ENCODE results near the gene FOXK1.

FOXK1 gene

GRCh38 chr7:4754433-4755010 lies 72.4 kb downstream of the FOXK1 start:
- CTCF ChIA-PET = interaction anchor here (0.6 to 7.5 kb wide), 13 partner anchors 8 to 144 kb away, joined by 3 to 44 read pairs (median 4); no protein-coding TSS in a partner anchor
- POLR2A ChIA-PET = interaction anchor here (1.7 kb wide), 1 partner anchor 21 kb away, joined by 3 read pairs; the partner anchor contains the start of gene AP5Z1
- TF ChIP-seq CTCF (IDR thresholded peaks at IDR 0.05; ENCODE audit: insufficient read depth, low read length, missing control alignments) = no peak
- H3K4me3 ChIP-seq (ENCODE audit: low read depth, low read length) = no peak overlapping the region
- DNase-seq (ENCODE audit: low read depth, low spot score) = no peak

- ChIA-PET CTCF (interaction anchor here (0.6 to 7.5 kb wide), 9 partner anchors 9 to 143 kb away, joined by 3 to 44 read pairs (median 5); no protein-coding TSS in a partner anchor), POLR2A (interaction anchor here (1.7 kb wide), 1 partner anchor 20 kb away, joined by 3 read pairs; the partner anchor contains the start of gene AP5Z1)
- H3K4me3 ChIP-seq (ENCODE audit: low read depth, low read length) = no peak overlapping the region
- DNase-seq (ENCODE audit: low read depth, low spot score) = no peak
- TF ChIP-seq CTCF (IDR thresholded peaks at IDR 0.05; ENCODE audit: insufficient read depth, low read length, missing control alignments) = no peak
Observed at GRCh38 chr7:4755045-4755444, 73.0 kb downstream of the FOXK1 start.

GRCh38 chr7:4758111-4758510 lies 76.0 kb downstream of the FOXK1 start:
- CTCF ChIA-PET = interaction anchor here (4.5 kb wide), 1 partner anchor 12 kb away, joined by 25 read pairs; no protein-coding TSS in a partner anchor
- TF ChIP-seq CTCF (IDR thresholded peaks at IDR 0.05; ENCODE audit: insufficient read depth, low read length, missing control alignments) = no peak
- POLR2A ChIA-PET = interaction anchor here (1.3 kb wide), 1 partner anchor 17 kb away, joined by 3 read pairs; the partner anchor contains the start of gene AP5Z1

GRCh38 chr7:4758791-4759190 lies 76.7 kb downstream of the FOXK1 start:
- no peak overlapping the region for H3K4me3 ChIP-seq (ENCODE audit: low read depth, low read length)
- no peak for DNase-seq (ENCODE audit: low read depth, low spot score)
- CTCF ChIA-PET = interaction anchor here (4.5 kb wide), 1 partner anchor 13 kb away, joined by 25 read pairs; no protein-coding TSS in a partner anchor
- TF ChIP-seq CTCF (IDR thresholded peaks at IDR 0.05; ENCODE audit: insufficient read depth, low read length, missing control alignments) = no peak
- POLR2A ChIA-PET = interaction anchor here (1.3 kb wide), 1 partner anchor 16 kb away, joined by 3 read pairs; the partner anchor contains the start of gene AP5Z1

More at GRCh38 chr7:4758111-4758510, 76.0 kb downstream of the FOXK1 start:
- DNase-seq (ENCODE audit: low read depth, low spot score) = no peak
- no peak overlapping the region for H3K4me3 ChIP-seq (ENCODE audit: low read depth, low read length)

GRCh38 chr7:4759211-4759610 lies 77.1 kb downstream of the FOXK1 start:
- no peak overlapping the region for H3K4me3 ChIP-seq (ENCODE audit: low read depth, low read length)
- ChIA-PET CTCF (no interaction called here), POLR2A (interaction anchor here (1.3 kb wide), 1 partner anchor 16 kb away, joined by 3 read pairs; the partner anchor contains the start of gene AP5Z1)
- TF ChIP-seq CTCF (IDR thresholded peaks at IDR 0.05; ENCODE audit: insufficient read depth, low read length, missing control alignments) = no peak
- no peak for DNase-seq (ENCODE audit: low read depth, low spot score)

GRCh38 chr7:4760952-4761351 lies 78.9 kb downstream of the FOXK1 start:
- DNase-seq (ENCODE audit: low read depth, low spot score) = no peak
- no peak overlapping the region for H3K4me3 ChIP-seq (ENCODE audit: low read depth, low read length)
- ChIA-PET CTCF (no interaction called here), POLR2A (no interaction called here)
- TF ChIP-seq CTCF (IDR thresholded peaks at IDR 0.05; ENCODE audit: insufficient read depth, low read length, missing control alignments) = no peak

All from AG04449 (cell line).